Panc1 (cell line): ENCODE measurements around the gene POLR1B. TPM values are rescaled to one million over a fixed set of nuclear protein-coding genes. Genes with fewer than 3 reads are reported as not detected.
"Not testable (repeated sequence)": the region's sequence is repeated elsewhere in the genome, so short reads cannot be mapped to it uniquely, and the experiment has no call there.

Source experiments
- ATAC-seq: fragments of 200-7000 bp; cut with Tn5 transposase; 2 replicates; pipeline ENCODE4 v1.9.1; 2020; ENCODE audit warnings: mild to moderate bottlenecking, moderate library complexity
- BruUV-seq: library from RNA; stranded (reverse); fragments of 400-500 nt; replicated peaks from 2 replicates; lab custom pipeline; 2021; lab: Mats Ljungman, UMichigan
- CTCF ChIA-PET: fragments of 300-600 bp; sonication (Branson Sonifier 250); formaldehyde crosslinking; loops from one replicate; lab custom pipeline; 2022; ENCODE audit warnings: antibody characterized with exemption; lab: Charles Lee
- POLR2A ChIA-PET: fragments of 300-600 bp; sonication (Branson Sonifier 250); formaldehyde crosslinking; loops from one replicate; lab custom pipeline; 2022; ENCODE audit warnings: antibody characterized with exemption; lab: Charles Lee
- DNase-seq: peaks from one replicate; pipeline ENCODE4 v3.0.0-alpha.2; 2010; ENCODE audit warnings: low read depth, low spot score
- H3K27ac ChIP-seq: 2 replicates; pipeline ENCODE4 v1.5.1; 2011; ENCODE audit warnings: mild to moderate bottlenecking, low read length, inconsistent platforms
- H3K27me3 ChIP-seq: fragments of 200-500 bp; sonication (Bioruptor generic); 2 replicates; pipeline ENCODE4 v1.6.0; 2014; ENCODE audit warnings: low read length, inconsistent platforms; ENCODE audit not compliant: control insufficient read depth, insufficient read depth
- H3K36me3 ChIP-seq: fragments of 200-500 bp; sonication (Bioruptor generic); 2 replicates; pipeline ENCODE4 v1.5.1; 2014; ENCODE audit warnings: inconsistent platforms, mild to moderate bottlenecking, low read length, moderate library complexity; ENCODE audit not compliant: control insufficient read depth, insufficient read depth
- H3K4me1 ChIP-seq: 2 replicates; pipeline ENCODE4 v1.5.1; 2011; ENCODE audit warnings: inconsistent platforms, mild to moderate bottlenecking, low read length, moderate library complexity; ENCODE audit not compliant: control insufficient read depth, insufficient read depth
- H3K4me3 ChIP-seq, 2 experiments: 2 replicates each; pipeline ENCODE4 v1.5.1; 2011 to 2012; ENCODE audit warnings: low read depth in 2 of 2, low read length in 2 of 2, mild to moderate bottlenecking in 2 of 2, inconsistent platforms in 1 of 2, moderate library complexity in 1 of 2
- H3K9me3 ChIP-seq: fragments of 200-500 bp; sonication (Bioruptor generic); 2 replicates; pipeline ENCODE4 v1.5.1; 2014; ENCODE audit warnings: low read depth, mild to moderate bottlenecking, inconsistent platforms, low read length, moderate library complexity; ENCODE audit not compliant: control insufficient read depth, insufficient read depth
- POLR2AphosphoS5 ChIP-seq: IDR thresholded peaks from 2 replicates; pipeline ENCODE4 v1.6.1; 2012; ENCODE audit warnings: mild to moderate bottlenecking, low read depth, low read length, moderate library complexity
- SIN3A ChIP-seq: IDR thresholded peaks from 2 replicates; pipeline ENCODE4 v1.6.1; 2012; ENCODE audit warnings: low read depth, mild to moderate bottlenecking, low read length, moderate library complexity, borderline replicate concordance; ENCODE audit not compliant: insufficient read depth
- TCF7L2 ChIP-seq: IDR thresholded peaks from 2 replicates; pipeline ENCODE4 v1.6.1; 2011; ENCODE audit warnings: mild to moderate bottlenecking, low read depth, low read length, inconsistent platforms
- in situ Hi-C: cut with HindIII; loops from 2 replicates; pipeline ENCODE4 v1.10.0; 2016; ENCODE audit warnings: low sequenced_read_pairs, low pct_unique_long_range_greater_than_20kb
- intact Hi-C: fragments of 100-400 bp; cut with micrococcal nuclease; formaldehyde crosslinking; loops from one replicate; pipeline ENCODE4 v1.10.0; 2022; ENCODE audit not compliant: unreplicated experiment
- total RNA-seq: library from RNA; stranded (reverse); gene quantifications from one replicate; pipeline ENCODE4 v1.2.1, GENCODE V29; 2021; ENCODE audit not compliant: unreplicated experiment
- TF ChIP-seq, protein P1 (sequence below), 2 experiments: IDR thresholded peaks; 2 replicates each; pipeline ENCODE4 v1.6.1; 2011 to 2012; ENCODE audit warnings: low read depth in 2 of 2, control low read depth in 1 of 2, low read length in 1 of 2, mild to moderate bottlenecking in 1 of 2, moderate library complexity in 1 of 2; ENCODE audit not compliant: insufficient read depth in 1 of 2
- TF ChIP-seq, protein P2 (sequence below): fragments of 450-650 bp; IDR thresholded peaks from 2 replicates; pipeline ENCODE4 v1.5.1; 2017; ENCODE audit warnings: mild to moderate bottlenecking

Gene POLR1B
- total RNA-seq, 1 experiment from 2014 or later = 35.4 TPM

DNA sequence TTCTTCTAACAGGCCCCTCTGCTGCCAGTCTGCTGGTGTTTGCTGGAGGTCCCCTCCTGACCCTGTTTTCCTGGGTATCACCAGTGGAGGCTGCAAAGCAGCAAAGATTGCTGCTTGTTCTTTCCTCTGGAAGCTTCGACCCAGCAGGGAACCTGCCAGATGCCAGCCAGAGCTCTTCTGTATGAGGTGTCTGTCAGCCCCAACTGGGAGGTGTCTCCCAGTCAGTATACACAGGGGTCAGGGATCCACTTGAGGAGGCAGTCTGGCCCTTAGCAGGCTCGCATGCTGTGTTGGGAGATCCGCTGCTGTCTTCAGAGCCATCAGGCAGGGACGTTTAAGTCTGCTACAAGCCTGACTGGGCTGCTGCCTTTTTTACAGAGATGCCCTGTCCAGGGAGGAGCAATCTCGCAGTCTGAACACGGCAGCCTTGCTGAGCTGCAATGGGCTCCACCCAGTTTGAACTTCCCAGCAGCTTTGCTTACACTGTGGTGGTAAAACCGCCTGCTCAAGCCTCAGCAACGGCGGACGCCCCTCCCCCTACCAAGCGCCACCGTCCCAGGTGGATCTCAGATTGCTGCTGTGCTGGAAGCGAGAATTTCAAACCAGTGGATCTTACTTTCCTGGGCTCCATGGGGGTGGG lies 72.1 kb downstream of the POLR1B start:
- ChIA-PET POLR2A (no interaction called here), CTCF (interaction anchor here (0.7 kb wide), 1 partner anchor 110 kb away, joined by 3 read pairs; no protein-coding TSS in a partner anchor)
- H3K9me3 ChIP-seq = no peaks in the 10 kb centered on the region
- no TSS peak for BruUV-seq
- in situ Hi-C loops (no loop called here), intact Hi-C loops (no loop called here)
- no peaks in the 10 kb centered on the region for H3K36me3 ChIP-seq
- no peaks in the 10 kb centered on the region for H3K4me1 ChIP-seq
- TF ChIP-seq, protein P1, sequence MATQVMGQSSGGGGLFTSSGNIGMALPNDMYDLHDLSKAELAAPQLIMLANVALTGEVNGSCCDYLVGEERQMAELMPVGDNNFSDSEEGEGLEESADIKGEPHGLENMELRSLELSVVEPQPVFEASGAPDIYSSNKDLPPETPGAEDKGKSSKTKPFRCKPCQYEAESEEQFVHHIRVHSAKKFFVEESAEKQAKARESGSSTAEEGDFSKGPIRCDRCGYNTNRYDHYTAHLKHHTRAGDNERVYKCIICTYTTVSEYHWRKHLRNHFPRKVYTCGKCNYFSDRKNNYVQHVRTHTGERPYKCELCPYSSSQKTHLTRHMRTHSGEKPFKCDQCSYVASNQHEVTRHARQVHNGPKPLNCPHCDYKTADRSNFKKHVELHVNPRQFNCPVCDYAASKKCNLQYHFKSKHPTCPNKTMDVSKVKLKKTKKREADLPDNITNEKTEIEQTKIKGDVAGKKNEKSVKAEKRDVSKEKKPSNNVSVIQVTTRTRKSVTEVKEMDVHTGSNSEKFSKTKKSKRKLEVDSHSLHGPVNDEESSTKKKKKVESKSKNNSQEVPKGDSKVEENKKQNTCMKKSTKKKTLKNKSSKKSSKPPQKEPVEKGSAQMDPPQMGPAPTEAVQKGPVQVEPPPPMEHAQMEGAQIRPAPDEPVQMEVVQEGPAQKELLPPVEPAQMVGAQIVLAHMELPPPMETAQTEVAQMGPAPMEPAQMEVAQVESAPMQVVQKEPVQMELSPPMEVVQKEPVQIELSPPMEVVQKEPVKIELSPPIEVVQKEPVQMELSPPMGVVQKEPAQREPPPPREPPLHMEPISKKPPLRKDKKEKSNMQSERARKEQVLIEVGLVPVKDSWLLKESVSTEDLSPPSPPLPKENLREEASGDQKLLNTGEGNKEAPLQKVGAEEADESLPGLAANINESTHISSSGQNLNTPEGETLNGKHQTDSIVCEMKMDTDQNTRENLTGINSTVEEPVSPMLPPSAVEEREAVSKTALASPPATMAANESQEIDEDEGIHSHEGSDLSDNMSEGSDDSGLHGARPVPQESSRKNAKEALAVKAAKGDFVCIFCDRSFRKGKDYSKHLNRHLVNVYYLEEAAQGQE (IDR thresholded peaks at IDR 0.05; ENCODE audit: insufficient read depth in 1 of 2, low read depth in 2 of 2, low read length in 1 of 2) = no peak
- no peak for TF ChIP-seq POLR2AphosphoS5
- TF ChIP-seq, protein P2, sequence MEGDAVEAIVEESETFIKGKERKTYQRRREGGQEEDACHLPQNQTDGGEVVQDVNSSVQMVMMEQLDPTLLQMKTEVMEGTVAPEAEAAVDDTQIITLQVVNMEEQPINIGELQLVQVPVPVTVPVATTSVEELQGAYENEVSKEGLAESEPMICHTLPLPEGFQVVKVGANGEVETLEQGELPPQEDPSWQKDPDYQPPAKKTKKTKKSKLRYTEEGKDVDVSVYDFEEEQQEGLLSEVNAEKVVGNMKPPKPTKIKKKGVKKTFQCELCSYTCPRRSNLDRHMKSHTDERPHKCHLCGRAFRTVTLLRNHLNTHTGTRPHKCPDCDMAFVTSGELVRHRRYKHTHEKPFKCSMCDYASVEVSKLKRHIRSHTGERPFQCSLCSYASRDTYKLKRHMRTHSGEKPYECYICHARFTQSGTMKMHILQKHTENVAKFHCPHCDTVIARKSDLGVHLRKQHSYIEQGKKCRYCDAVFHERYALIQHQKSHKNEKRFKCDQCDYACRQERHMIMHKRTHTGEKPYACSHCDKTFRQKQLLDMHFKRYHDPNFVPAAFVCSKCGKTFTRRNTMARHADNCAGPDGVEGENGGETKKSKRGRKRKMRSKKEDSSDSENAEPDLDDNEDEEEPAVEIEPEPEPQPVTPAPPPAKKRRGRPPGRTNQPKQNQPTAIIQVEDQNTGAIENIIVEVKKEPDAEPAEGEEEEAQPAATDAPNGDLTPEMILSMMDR = no peak
- no peak for TF ChIP-seq TCF7L2
- TF ChIP-seq SIN3A = no peak
- no peaks in the 10 kb centered on the region for H3K27me3 ChIP-seq
- DNase-seq = no peak
- H3K4me3 ChIP-seq = no peak overlapping the region
- H3K27ac ChIP-seq = no peak overlapping the region
- no peak for ATAC-seq

DNA sequence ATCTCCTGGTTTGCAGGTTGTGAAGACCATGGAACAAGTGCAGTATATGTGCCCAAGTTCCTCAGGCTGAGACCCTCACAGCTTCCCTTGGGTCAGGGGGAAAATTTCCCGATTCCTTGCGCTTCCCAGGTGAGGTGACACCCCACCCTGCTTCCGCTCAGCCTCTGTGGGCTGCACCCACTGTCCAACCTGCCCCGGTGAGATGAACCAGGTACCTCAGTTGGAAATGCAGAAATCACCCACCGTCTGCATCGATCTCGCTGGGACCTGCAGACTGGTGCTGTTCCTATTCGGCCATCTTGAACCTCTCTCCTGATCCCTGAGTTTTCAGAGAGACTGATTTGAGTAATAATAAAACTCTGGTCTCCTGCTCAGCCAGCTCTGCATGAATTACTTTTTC lies 72.8 kb downstream of the POLR1B start:
- DNase-seq (no peak), ATAC-seq (no peak)
- intact Hi-C loops = no loop called here
- Histone ChIP-seq H3K36me3 (no peaks in the 10 kb centered on the region), H3K4me1 (no peaks in the 10 kb centered on the region), H3K9me3 (no peaks in the 10 kb centered on the region), H3K27ac (no peak overlapping the region), H3K4me3 (no peak overlapping the region), H3K27me3 (no peaks in the 10 kb centered on the region)
- no peak for TF ChIP-seq SIN3A
- TF ChIP-seq, protein P1 (IDR thresholded peaks at IDR 0.05; ENCODE audit: insufficient read depth in 1 of 2, low read depth in 2 of 2, low read length in 1 of 2) = no peak
- no peak for TF ChIP-seq POLR2AphosphoS5
- TF ChIP-seq TCF7L2 = no peak
- TF ChIP-seq, protein P2 = no peak
- POLR2A ChIA-PET = no interaction called here
- in situ Hi-C loops = no loop called here
- CTCF ChIA-PET = no interaction called here
- no TSS peak for BruUV-seq

DNA sequence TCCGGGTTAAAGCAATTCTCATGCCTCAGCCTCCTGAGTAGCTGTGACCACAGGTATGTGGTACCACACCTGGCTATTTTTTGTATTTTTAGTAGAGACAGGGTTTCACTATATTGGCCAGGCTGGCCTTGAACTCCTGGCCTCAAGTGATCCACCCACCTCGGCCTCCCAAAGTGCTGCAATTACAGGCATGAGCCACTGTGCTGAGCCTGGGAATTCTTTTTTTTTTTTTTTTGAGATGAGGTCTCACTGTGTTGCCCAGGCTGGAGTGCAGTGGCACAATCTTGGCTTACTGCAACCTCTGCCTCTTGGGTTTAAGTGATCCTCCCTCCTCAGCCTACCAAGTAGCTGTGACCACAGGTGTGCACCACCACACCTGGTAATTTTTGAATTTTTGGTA lies 73.5 kb downstream of the POLR1B start:
- BruUV-seq, H3K4me3 ChIP-seq, H3K9me3 ChIP-seq, H3K27me3 ChIP-seq, H3K36me3 ChIP-seq, intact Hi-C loops, in situ Hi-C loops, POLR2A ChIA-PET, H3K4me1 ChIP-seq, DNase-seq, H3K27ac ChIP-seq, ATAC-seq: not testable (repeated sequence)
- CTCF ChIA-PET = interaction anchor here (0.8 kb wide), 1 partner anchor 10 kb away, joined by 11 read pairs; no protein-coding TSS in a partner anchor
